IPS-NIHi7 (cell line): ENCODE data around the gene C2CD5.
"Not testable (repeated sequence)": the region's sequence is repeated elsewhere in the genome, so short reads cannot be mapped to it uniquely, and the experiment has no call there.

Experiments used
- DNase-seq: peaks from one replicate; pipeline ENCODE4 v3.0.0; 2012; ENCODE audit warnings: mixed read lengths; ENCODE audit errors: extremely low spot score

The C2CD5 gene

GRCh38 chr12:22535478-22535877 is 8.9 kb downstream of the C2CD5 start:
- DNase-seq, result no peak

GRCh38 chr12:22535038-22535437 is 9.3 kb downstream of the C2CD5 start:
- DNase-seq, result no peak

- DNase-seq, result no peak
These were observed 11.2 kb downstream of the C2CD5 start for GRCh38 chr12:22533155-22533554.

DNA sequence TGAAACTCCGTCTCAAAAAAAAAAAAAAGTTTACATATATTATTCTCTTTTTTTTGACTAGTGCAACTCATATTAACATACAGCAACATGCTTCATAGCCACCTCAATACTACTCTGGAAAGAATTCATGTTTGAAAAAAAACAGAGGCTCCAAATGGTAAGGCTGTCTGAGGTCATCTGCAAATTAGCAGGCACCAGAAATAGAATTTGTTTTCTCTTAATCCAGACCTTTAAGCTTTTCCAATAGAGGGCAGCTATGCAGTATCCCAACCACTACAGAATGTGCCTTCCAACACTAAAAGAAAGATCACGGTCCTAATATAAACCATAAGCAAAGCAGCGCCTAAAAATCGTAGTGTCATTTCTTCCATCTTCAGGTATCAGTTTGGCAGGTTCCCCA is 12.0 kb downstream of the C2CD5 start:
- DNase-seq, result no peak

GRCh38 chr12:22531205-22531604 is 13.1 kb downstream of the C2CD5 start:
- no peak for DNase-seq

DNA sequence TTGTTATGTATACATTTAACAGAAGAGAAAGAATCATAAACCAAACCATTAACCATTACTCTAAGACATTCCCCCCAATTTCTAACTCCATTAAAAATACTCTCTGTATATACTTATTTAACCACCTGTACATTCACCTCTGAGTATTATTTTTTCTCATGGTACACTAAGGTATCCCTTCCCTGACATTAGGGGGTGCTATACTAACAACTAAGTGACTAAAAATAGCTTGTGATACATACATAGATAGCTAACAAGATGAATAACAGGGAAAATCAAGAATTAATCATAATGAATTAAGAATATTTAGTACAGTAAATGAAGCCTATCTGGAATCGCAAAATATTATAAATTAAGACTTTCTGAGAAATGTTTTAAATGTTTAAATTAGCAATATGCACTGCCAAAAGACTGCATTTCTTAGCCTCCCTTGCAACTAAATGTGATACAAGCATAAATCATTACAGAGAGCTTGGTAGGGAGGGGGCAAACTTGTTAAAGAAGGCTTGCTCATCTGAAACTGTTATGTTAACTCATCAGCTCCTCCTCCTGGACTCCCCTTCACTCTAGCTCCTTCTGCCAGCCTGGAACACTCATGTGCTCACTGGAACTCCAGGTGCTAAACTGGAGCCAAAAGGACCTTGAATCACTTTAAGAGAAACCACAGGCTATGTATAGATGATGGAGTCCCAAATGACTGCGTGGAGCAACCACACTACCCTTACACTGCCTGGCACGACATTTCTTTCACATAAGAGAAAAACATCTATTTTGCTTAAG is 14.9 kb downstream of the C2CD5 start:
- no peak for DNase-seq

GRCh38 chr12:22527999-22528398 is 16.3 kb downstream of the C2CD5 start:
- DNase-seq, result no peak

- DNase-seq, result no peak
These were observed 17.5 kb downstream of the C2CD5 start for GRCh38 chr12:22526836-22527235.

GRCh38 chr12:22525426-22525825 is 18.9 kb downstream of the C2CD5 start:
- DNase-seq, result no peak

GRCh38 chr12:22518998-22519397 is 25.3 kb downstream of the C2CD5 start:
- DNase-seq, result no peak

DNA sequence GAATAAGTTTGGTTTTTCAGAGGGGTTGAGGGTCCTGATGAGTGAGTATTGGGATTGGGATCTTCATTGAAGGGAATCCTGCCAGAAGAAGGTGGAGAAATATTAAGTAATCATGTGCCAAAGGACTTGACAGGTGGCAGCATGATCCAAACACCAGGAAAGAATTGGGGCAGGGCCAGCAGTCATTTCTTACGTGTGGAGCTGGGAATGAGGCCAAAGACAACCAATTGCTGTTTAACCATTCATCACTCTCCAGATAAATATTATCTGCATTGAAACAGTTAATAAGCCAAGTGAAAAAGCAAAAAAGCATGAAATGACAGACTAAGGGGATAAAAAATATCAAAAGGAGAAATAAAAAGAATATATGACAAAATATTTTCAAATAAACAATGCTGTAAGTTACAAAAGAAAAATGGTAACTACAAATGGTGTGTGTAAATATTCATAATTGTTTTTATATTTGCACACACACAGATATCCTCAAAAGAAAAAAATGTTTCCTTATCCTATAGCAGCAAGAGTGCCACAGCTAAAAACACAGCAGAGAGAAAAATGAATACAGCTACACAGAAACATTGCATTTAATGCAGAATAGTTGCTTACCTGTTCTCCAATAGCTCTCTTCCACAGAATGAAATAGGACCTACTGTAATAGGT is 26.2 kb downstream of the C2CD5 start:
- no peak for DNase-seq

- no peak for DNase-seq
These were observed 29.5 kb downstream of the C2CD5 start for GRCh38 chr12:22514875-22515274.

DNA sequence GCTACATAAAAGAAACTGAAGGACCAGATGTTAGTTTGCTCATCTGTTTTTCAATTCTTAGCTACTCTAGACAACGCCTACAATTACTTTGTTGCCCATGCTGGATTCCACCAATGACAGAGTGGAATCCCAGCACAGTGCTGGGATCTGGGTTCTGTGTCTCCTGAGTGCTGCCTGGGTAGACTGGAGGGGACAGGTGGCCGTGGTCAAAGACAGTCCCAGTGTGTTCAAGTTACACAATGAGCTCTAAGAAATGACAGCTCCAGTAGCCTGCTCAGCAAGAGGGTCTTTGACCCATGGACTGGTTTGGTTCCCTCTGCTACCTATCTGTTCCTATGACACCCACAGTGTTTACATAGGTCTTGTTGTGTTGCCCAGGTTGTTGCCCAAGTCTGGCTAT is 38.5 kb downstream of the C2CD5 start:
- no peak for DNase-seq

- no peak for DNase-seq
These were observed 44.2 kb downstream of the C2CD5 start for GRCh38 chr12:22500100-22500499.

GRCh38 chr12:22499445-22499844 is 44.9 kb downstream of the C2CD5 start:
- DNase-seq, result no peak

GRCh38 chr12:22494319-22494718 is 50.0 kb downstream of the C2CD5 start:
- no peak for DNase-seq

DNA sequence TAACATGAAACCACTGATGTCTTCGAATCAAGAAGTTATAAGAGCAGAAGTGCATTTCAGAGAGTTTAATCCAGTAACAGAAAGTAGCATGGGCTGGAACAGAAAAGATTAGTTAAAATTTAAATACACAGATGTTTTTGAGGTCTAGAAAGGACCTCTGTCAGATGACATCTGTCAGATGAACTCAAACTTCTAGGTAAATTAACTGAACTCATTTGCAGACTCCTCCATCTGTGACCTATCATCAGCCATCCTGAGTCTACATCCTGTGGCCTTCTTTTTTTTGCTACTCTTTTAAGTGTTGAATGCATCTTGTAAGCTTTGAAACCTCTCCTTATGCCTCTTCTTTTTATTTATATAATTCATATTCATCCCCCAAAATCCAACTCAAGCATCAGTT is 53.3 kb downstream of the C2CD5 start:
- DNase-seq, result no peak

- DNase-seq, result no peak
These were observed 55.9 kb downstream of the C2CD5 start for GRCh38 chr12:22488478-22488877.

DNA sequence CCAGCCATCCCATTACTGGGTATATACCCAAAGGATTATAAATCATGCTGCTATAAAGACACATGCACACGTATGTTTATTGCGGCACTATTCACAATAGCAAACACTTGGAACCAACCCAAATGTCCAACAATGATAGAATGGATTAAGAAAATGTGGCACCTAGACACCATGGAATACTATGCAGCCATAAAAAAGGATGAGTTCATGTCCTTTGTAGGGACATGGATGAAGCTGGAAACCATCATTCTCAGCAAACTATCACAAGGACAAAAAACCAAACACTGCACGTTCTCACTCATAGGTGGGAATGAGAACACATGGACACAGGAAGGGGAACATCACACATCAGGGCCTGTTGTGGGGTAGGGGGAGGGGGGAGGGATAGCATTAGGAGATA is 56.7 kb downstream of the C2CD5 start:
- not testable (repeated sequence) for DNase-seq

DNA sequence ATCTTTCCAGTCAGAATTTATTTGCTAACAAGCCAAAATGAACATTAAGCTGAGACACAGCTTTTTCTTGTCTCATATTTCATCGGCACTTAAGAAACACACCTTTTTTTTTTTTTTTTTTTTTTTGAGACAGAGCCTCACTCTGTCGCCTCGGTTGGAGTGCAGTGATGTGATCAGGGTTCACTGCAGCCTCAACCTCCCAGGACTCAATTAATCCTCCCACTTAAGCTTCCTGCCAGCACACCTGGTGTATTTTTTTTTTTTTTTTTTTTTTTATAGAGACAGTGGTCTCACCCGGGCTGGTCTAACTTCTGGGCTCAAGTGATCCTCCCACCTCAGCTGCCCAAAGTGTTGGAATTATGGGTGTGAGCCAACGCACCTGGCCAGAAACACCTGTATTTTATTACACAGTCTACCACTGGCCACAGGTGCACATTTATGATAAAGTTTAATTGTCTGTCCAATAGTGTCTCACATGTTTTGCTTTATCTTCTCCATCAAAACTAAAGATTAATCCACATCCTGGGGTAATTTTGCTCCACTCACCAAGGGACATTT is 62.7 kb downstream of the C2CD5 start:
- no peak for DNase-seq

DNA sequence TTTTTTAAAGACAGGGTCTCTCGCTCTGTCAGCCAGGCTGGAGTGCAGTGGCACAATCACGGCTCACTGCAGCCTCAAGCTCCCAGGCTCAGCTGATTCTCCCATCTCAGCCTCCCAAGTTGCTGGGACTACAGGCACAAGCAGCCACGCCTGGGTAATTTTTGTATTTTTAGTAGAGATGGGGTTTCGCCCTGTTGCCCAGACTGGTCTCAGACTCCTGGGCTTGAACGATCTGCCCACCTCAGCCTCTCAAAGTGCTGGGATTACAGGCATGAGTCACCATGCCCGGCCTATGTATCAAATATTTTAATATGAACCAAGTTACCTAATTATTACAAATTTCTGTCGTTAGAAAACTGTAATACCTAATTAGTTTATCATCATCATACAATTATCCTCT is 63.5 kb downstream of the C2CD5 start:
- not testable (repeated sequence) for DNase-seq

DNA sequence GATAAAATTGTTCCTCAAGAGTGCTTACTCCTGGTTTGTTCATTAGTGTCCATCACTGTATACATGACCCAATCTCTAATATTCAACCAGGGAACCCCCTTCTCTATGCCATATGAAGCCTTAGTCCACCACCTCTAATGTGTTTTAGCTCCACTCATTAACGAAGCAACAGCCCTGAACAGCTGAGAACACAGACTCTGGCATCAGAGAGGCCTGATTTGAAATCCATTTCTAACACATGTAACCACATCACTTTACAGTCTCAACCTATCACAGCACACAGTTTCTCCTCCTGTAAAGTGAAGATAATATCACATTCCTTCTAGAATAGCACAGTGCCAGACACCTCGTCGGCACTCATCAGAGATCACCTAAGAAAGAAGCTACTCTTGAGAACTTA is 64.3 kb downstream of the C2CD5 start:
- no peak for DNase-seq

DNA sequence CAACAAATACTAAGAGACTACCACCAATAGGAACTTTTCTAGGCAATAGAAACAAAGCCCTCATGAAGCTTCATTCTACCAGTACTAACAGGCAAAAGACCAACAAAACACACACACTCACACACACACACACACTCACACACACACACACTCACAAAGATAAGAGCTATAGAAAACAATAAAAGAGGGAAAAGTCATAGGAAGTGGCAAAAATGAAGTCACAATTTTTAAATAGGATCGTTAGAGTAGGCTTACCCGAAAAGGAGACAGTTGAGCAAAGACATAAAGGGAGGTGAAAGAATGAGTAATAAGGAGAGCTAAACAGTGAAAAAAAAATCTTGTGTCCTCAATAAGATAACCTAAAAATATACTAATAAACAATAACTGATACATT is 66.5 kb downstream of the C2CD5 start:
- no peak for DNase-seq
